Measurements from ENCODE around the gene PREP.

PREP gene

GRCh38 chr6:105380634-105381033, 22.2 kb downstream of the PREP start:
- DNase-seq (ENCODE audit: low read depth), result no peak
- no peak overlapping the region for H3K4me3 ChIP-seq (replicated peaks; ENCODE audit: low read depth, low read length)
- TF ChIP-seq CTCF (IDR thresholded peaks at IDR 0.05; ENCODE audit: low read length, missing control alignments), result no peak

DNA sequence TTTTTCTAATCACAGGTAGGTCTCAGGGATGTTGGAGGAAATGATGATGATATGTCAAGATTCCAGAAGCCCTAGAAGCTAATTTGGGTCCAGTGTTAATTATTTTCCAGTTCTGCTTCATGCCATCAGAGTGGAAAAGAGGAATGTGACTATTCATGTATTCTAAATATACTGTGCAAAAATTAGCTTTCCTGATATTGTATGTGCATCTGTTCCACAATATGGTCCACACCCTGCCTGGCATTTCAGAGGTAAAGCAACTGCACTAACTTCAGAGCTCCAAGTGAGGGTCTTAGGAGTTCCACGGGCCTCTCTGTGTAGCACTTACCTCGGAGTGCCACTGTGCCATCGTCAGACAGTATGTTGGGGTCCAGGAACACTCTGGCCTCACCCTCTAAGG, 27.1 kb downstream of the PREP start:
- no peak for DNase-seq (ENCODE audit: low read depth)
- no peak for TF ChIP-seq CTCF (IDR thresholded peaks at IDR 0.05; ENCODE audit: low read length, missing control alignments)
- H3K4me3 ChIP-seq (replicated peaks; ENCODE audit: low read depth, low read length), result no peak overlapping the region

DNA sequence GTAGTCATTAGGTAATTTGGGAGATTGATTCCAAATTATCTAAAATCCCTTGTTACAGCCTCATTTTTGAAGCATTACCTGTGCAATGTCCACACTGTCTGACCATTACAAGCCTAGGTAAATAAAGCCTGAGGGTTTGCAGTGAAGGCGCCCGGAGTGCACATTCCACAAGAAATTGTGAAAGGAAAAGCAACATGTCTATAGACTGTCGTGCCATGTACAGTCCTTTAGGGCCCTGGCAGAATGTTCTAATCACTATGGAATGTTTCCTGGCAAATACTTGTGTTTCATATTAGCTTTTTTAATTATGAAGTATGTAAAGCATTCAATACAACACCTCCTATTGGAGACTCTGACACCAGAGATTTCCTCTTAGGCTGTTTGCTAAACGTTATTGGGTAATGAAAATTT, 28.9 kb downstream of the PREP start:
- TF ChIP-seq CTCF (IDR thresholded peaks at IDR 0.05; ENCODE audit: low read length, missing control alignments), result no peak
- DNase-seq (ENCODE audit: low read depth), result peak; percentile 60
- H3K4me3 ChIP-seq (replicated peaks; ENCODE audit: low read depth, low read length), result no peak overlapping the region

DNA sequence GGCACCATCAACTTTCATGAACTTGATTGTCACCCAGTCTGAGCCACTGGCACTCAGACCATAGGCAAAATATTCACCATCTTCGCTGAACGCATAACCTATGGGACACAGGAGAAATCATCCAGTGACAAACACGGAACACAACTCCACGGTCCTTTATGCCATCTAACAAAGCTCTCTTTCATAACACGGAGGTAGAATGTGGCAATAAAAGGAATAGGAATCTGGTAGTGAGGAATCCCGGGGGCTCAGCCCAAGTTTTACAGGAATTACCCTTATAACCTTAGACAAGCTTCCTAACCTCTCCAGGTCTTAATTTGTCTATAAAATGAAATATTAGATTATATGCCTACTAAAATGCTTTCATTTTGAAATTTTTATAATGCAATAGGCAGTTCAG, 29.4 kb downstream of the PREP start:
- TF ChIP-seq CTCF (IDR thresholded peaks at IDR 0.05; ENCODE audit: low read length, missing control alignments), result no peak
- no peak for DNase-seq (ENCODE audit: low read depth)
- H3K4me3 ChIP-seq (replicated peaks; ENCODE audit: low read depth, low read length), result no peak overlapping the region

DNA sequence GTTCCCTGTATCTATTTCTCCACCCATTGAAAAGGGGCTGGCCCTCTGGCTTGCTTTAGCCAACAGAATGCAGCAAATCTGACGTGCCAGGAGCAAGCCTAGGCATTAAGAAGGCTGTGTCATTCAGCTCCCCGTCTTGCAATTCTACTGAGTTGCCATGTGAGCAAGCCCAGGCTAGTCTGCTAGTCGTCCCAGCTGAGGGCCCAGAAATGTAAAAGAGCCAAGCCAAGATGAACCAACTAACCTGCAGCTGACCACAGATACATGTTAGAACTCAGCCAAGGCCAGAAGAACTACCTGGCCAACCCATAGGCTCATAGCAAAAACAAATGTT, 30.1 kb downstream of the PREP start:
- no peak for TF ChIP-seq CTCF (IDR thresholded peaks at IDR 0.05; ENCODE audit: low read length, missing control alignments)
- H3K4me3 ChIP-seq (replicated peaks; ENCODE audit: low read depth, low read length), result no peak overlapping the region
- DNase-seq (ENCODE audit: low read depth), result no peak

DNA sequence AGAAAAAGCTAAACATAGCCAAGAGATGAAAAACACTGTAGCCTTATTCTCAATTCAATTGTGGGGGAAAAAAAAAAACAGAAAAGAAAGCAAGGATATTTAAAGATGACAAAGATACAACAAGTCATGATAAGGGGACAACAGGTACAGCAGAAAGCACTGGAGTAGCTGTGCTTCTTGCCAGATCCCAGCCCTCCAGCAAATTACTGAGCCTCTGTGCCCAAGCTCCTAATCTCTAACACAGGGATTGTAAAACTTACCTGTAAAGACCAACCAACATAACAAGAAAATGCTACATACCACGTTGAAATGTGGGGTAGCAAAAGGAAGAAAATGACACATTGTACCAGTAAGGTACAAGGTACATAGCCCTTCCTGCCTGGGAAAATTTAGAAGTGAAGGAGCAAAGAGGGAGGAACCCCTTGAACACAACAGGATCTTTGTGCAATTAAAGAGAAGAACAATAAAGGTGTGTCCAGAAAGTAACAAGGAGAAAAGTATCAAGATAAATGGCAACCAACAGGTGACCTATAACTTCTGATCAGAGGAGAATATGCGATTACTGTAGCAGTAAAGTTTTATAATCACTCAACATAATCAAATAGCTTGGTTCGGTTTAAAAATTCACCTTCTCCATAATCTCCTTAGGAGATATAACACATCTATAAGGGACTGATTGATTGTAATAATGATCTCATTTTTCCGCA, 30.6 kb downstream of the PREP start:
- H3K4me3 ChIP-seq (replicated peaks; ENCODE audit: low read depth, low read length), result no peak overlapping the region
- no peak for TF ChIP-seq CTCF (IDR thresholded peaks at IDR 0.05; ENCODE audit: low read length, missing control alignments)
- no peak for DNase-seq (ENCODE audit: low read depth)

- DNase-seq (ENCODE audit: low read depth), result no peak
- H3K4me3 ChIP-seq (replicated peaks; ENCODE audit: low read depth, low read length), result no peak overlapping the region
- no peak for TF ChIP-seq CTCF (IDR thresholded peaks at IDR 0.05; ENCODE audit: low read length, missing control alignments)
Observed at GRCh38 chr6:105370351-105370750, 32.5 kb downstream of the PREP start.
